ENCODE measurements around the gene MOSMO. TPM values are rescaled to one million over a fixed set of nuclear protein-coding genes. Genes with fewer than 3 reads are reported as not detected.

MOSMO gene
- total RNA-seq, 1 experiment from 2014 or later = 24.2 TPM

GRCh38 chr16:21989751-21990150 is 18.2 kb upstream of the MOSMO start:
- Histone ChIP-seq H4K20me1 (ENCODE audit: insufficient read depth) (no peaks in the 10 kb centered on the region), H3K27ac (no peak overlapping the region), H3K27me3 (ENCODE audit: insufficient read depth, low read depth) (no peaks in the 10 kb centered on the region), H3K36me3 (ENCODE audit: low read depth) (no peaks in the 10 kb centered on the region), H3K4me3 (no peak overlapping the region), H3K4me2 (no peak overlapping the region), H3K9me2 (ENCODE audit: insufficient read depth) (no peaks in the 10 kb centered on the region), H3K9me3 (ENCODE audit: insufficient read depth, low read depth) (no peaks in the 10 kb centered on the region), H3K79me2 (ENCODE audit: low read depth) (no peaks in the 10 kb centered on the region), H3F3A (ENCODE audit: insufficient read depth, low read depth) (peaks cover 3% of the 10 kb centered on the region), H2AFZ (no peak overlapping the region), H3K4me1 (replicated peaks; ENCODE audit: insufficient read depth) (no peaks in the 10 kb centered on the region)
- POLR2A ChIA-PET (ENCODE audit: unreplicated experiment) = interaction anchor here (0.6 kb wide), 1 partner anchor 40 kb away, joined by 6 read pairs; no protein-coding TSS in a partner anchor
- CTCF ChIA-PET = interaction anchor here (0.6 to 2.2 kb wide), 3 partner anchors 12 to 875 kb away, joined by 5 to 11 read pairs (median 8); no protein-coding TSS in a partner anchor
- no TSS peak for BruUV-seq (replicated peaks)
- TF ChIP-seq CTCF (conservative IDR thresholded peaks at IDR 0.05) (no peak), EZH2 (IDR thresholded peaks at IDR 0.05; ENCODE audit: low read depth) (no peak)
- intact Hi-C loops (cut with micrococcal nuclease; ENCODE audit: unreplicated experiment) = loop anchor here (5.0 kb wide), 2 partner anchors 88 to 108 kb away; no protein-coding TSS in a partner anchor
- DNase-seq = no peak

- ChIA-PET CTCF (interaction anchor here (1.4 to 2.2 kb wide), 2 partner anchors 11 to 198 kb away, joined by 8 to 11 read pairs; no protein-coding TSS in a partner anchor), POLR2A (ENCODE audit: unreplicated experiment) (interaction anchor here (0.6 kb wide), 1 partner anchor 41 kb away, joined by 6 read pairs; no protein-coding TSS in a partner anchor)
- no peaks in the 10 kb centered on the region for H3K79me2 ChIP-seq (ENCODE audit: low read depth)
- no peak overlapping the region for H2AFZ ChIP-seq
- TF ChIP-seq EZH2 (IDR thresholded peaks at IDR 0.05; ENCODE audit: low read depth) (no peak), CTCF (conservative IDR thresholded peaks at IDR 0.05) (no peak)
- H3K4me2 ChIP-seq = no peak overlapping the region
- no peaks in the 10 kb centered on the region for H3K27me3 ChIP-seq (ENCODE audit: insufficient read depth, low read depth)
- H3K27ac ChIP-seq = no peak overlapping the region
- H3K9me3 ChIP-seq (ENCODE audit: insufficient read depth, low read depth) = no peaks in the 10 kb centered on the region
- peaks cover 3% of the 10 kb centered on the region for H3F3A ChIP-seq (ENCODE audit: insufficient read depth, low read depth)
- no peak for DNase-seq
- BruUV-seq (replicated peaks) = no TSS peak
- H3K4me1 ChIP-seq (replicated peaks; ENCODE audit: insufficient read depth) = no peaks in the 10 kb centered on the region
- no peaks in the 10 kb centered on the region for H3K9me2 ChIP-seq (ENCODE audit: insufficient read depth)
- no peaks in the 10 kb centered on the region for H4K20me1 ChIP-seq (ENCODE audit: insufficient read depth)
- H3K36me3 ChIP-seq (ENCODE audit: low read depth) = no peaks in the 10 kb centered on the region
- intact Hi-C loops (cut with micrococcal nuclease; ENCODE audit: unreplicated experiment) = no loop called here
- H3K4me3 ChIP-seq = no peak overlapping the region
These were observed 17.4 kb upstream of the MOSMO start for GRCh38 chr16:21990381-21990944.

- Histone ChIP-seq H3K79me2 (ENCODE audit: low read depth) (no peaks in the 10 kb centered on the region), H3F3A (ENCODE audit: insufficient read depth, low read depth) (peaks cover 3% of the 10 kb centered on the region; the same call in 1 of the 2 replicates), H3K27ac (no peak overlapping the region), H3K4me2 (no peak overlapping the region), H3K36me3 (ENCODE audit: low read depth) (no peaks in the 10 kb centered on the region), H3K4me1 (replicated peaks; ENCODE audit: insufficient read depth) (no peaks in the 10 kb centered on the region), H3K4me3 (no peak overlapping the region), H3K9me2 (ENCODE audit: insufficient read depth) (no peaks in the 10 kb centered on the region), H3K9me3 (ENCODE audit: insufficient read depth, low read depth) (no peaks in the 10 kb centered on the region), H4K20me1 (ENCODE audit: insufficient read depth) (no peaks in the 10 kb centered on the region), H2AFZ (no peak overlapping the region), H3K27me3 (ENCODE audit: insufficient read depth, low read depth) (no peaks in the 10 kb centered on the region)
- no TSS peak for BruUV-seq (replicated peaks)
- ChIA-PET CTCF (interaction anchor here (0.8 kb wide), 1 partner anchor 86 kb away, joined by 3 read pairs; no protein-coding TSS in a partner anchor), POLR2A (ENCODE audit: unreplicated experiment) (interaction anchor here (0.5 to 0.6 kb wide), 2 partner anchors 12 to 643 kb away, joined by 3 to 12 read pairs; no protein-coding TSS in a partner anchor)
- DNase-seq = no peak
- intact Hi-C loops (cut with micrococcal nuclease; ENCODE audit: unreplicated experiment) = no loop called here
- TF ChIP-seq CTCF (conservative IDR thresholded peaks at IDR 0.05) (no peak), EZH2 (IDR thresholded peaks at IDR 0.05; ENCODE audit: low read depth) (no peak)
These were observed 16.3 kb upstream of the MOSMO start for GRCh38 chr16:21991621-21992020.

Data from PC-9 (cell line).